Right lung (tissue), 5 donors: Measurements from ENCODE around the gene SLC22A23. TPM values are rescaled to one million over a fixed set of nuclear protein-coding genes. Genes with fewer than 3 reads are reported as not detected.

Experiments used
- DNase-seq, 2 donors: peaks; one replicate each; pipeline ENCODE4 v3.0.0-alpha.2; 2013
- polyA plus RNA-seq, 5 donors: library from polyadenylated mRNA; unstranded; fragments of 120-200 nt; gene quantifications; one replicate each; pipeline versions ENCODE4 v1.2.1 to v1.2.3, GENCODE V29; 2013; ENCODE audit warnings: inconsistent platforms in 1 of 5, low replicate concordance in 1 of 5; ENCODE audit not compliant: insufficient read length in 5 of 5, insufficient read depth in 1 of 5

The SLC22A23 gene
- polyA plus RNA-seq, 5 donors: 16.2 to 24.7 (median 18.1) TPM

- DNase-seq: no peak
Observed at GRCh38 chr6:3228046-3228671, 228.7 kb downstream of the SLC22A23 start.

- DNase-seq: no peak
Observed at GRCh38 chr6:3227363-3228045, 229.3 kb downstream of the SLC22A23 start, which contains the start of gene TUBB2B. Gene TUBB2B, minus strand, starts transcription at chr6:3227653. Its CDS starts 110 bp downstream, at chr6:3227543.

DNA sequence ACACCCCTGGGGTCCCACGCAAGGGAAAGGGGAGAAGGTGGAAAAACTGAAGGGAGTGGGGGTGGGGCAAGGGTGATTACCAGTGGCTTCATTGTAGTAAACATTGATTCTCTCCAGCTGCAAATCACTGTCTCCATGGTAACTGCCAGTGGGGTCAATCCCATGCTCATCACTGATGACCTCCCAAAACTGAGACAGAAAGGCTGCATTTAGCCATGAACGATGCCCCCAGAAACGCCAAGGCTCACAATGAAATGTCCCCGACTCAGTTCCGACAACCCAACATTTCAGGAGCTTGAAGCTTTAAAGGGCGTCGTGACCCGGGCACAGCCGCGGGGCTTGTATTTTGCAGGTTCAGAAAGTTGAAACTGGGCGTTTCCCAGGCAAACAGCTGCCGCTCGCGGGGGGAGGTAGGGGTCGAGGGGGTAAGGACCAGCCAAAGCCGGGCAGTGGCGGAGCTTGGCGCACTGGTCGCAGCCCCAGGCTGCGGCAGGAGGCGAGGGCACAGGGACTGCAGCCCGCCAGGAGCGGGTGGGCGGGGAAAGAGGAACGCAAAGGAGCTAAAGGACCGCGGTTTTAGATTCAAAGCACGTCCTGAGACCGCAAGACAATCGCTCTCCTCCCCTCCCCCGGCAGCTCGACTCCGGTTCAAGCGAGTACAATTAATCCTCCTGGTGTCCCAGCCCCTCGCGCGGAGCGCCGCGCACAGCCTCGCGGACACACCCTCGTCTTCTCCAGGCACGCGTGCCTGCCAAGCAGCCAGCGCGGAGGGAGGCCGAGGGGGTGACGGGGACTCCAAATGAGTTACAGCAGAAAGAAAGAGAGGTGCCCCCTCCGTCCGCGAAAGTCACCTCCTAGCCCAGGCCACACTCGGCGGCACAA lies 230.1 kb downstream of the SLC22A23 start:
- no peak for DNase-seq

DNA sequence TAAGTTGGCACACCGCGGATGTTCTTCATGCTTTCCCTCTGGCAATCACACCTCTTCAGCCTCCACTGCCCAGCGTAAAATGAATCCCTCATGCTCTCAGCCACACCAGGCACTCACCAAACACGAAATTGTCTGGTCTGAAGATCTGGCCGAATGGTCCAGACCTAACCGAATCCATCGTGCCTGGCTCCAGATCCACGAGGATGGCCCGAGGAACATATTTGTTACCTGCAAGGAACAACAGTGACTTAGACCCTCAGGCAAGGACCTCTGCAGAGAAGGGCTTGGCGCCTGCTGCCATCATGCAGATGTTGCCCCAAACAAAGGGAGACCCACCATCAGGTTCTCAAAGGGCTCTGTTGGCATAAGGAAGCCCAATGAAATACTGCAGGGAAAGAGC lies 230.8 kb downstream of the SLC22A23 start:
- no peak for DNase-seq

- no peak for DNase-seq
Observed at GRCh38 chr6:3222506-3223038, 234.3 kb downstream of the SLC22A23 start.

GRCh38 chr6:3221578-3221977 lies 235.3 kb downstream of the SLC22A23 start:
- no peak for DNase-seq

- DNase-seq: no peak
Observed at GRCh38 chr6:3220366-3220765, 236.5 kb downstream of the SLC22A23 start.

Other genes with a start within 250 kb of the SLC22A23 start
- 10 to 100 TPM in 1 of 5 donors, 1 to 10 TPM in 4; 5.9 to 10.5 (median 7.6) TPM for gene TUBB2B, start 229.4 kb downstream of the SLC22A23 start, polyA plus RNA-seq
- gene PSMG4, start 198.1 kb downstream of the SLC22A23 start, polyA plus RNA-seq: 10 to 100 TPM; 14.1 to 23.2 (median 22.0) TPM